Fibroblast of pulmonary artery (primary cell): Measurements from ENCODE around the gene ZNF574.
"Not testable (repeated sequence)": the region's sequence is repeated elsewhere in the genome, so short reads cannot be mapped to it uniquely, and the experiment has no call there.

Experiments used
- DNase-seq: peaks from one replicate; pipeline ENCODE4 v3.0.0-alpha.2; 2010; ENCODE audit warnings: low read depth
- H3K4me3 ChIP-seq: replicated peaks from 2 replicates; pipeline ENCODE4 v1.5.1; 2011; ENCODE audit warnings: low read depth, mild to moderate bottlenecking, control low read depth, low read length, moderate library complexity
- CTCF ChIP-seq: IDR thresholded peaks from 2 replicates; pipeline ENCODE4 v1.5.1; 2011; ENCODE audit warnings: mild to moderate bottlenecking, control low read depth, low read length, inconsistent platforms; ENCODE audit errors: missing control alignments

Gene ZNF574

GRCh38 chr19:42095142-42095813 lies 19.3 kb downstream of the ZNF574 start:
- DNase-seq = no peak
- TF ChIP-seq CTCF = no peak
- H3K4me3 ChIP-seq = no peak overlapping the region

GRCh38 chr19:42095814-42096230 lies 19.9 kb downstream of the ZNF574 start:
- TF ChIP-seq CTCF = no peak
- no peak for DNase-seq

GRCh38 chr19:42096255-42096837 lies 20.4 kb downstream of the ZNF574 start:
- no peak for TF ChIP-seq CTCF
- no peak for DNase-seq
- no peak overlapping the region for H3K4me3 ChIP-seq

More at GRCh38 chr19:42095814-42096230, 19.9 kb downstream of the ZNF574 start:
- H3K4me3 ChIP-seq = no peak overlapping the region

- TF ChIP-seq CTCF = no peak
- no peak overlapping the region for H3K4me3 ChIP-seq
- DNase-seq = no peak
Measured at GRCh38 chr19:42097461-42097860, 21.5 kb downstream of the ZNF574 start.

GRCh38 chr19:42098781-42099180 lies 22.8 kb downstream of the ZNF574 start:
- TF ChIP-seq CTCF = no peak
- no peak for DNase-seq

GRCh38 chr19:42099336-42099925 lies 23.5 kb downstream of the ZNF574 start:
- DNase-seq = no peak
- no peak overlapping the region for H3K4me3 ChIP-seq
- no peak for TF ChIP-seq CTCF

More at GRCh38 chr19:42098781-42099180, 22.8 kb downstream of the ZNF574 start:
- no peak overlapping the region for H3K4me3 ChIP-seq

GRCh38 chr19:42100241-42100640 lies 24.3 kb downstream of the ZNF574 start:
- not testable (repeated sequence) for H3K4me3 ChIP-seq, DNase-seq
